Natural killer cell treated with Interleukin-12 subunit alpha and Interleukin-12 subunit beta and Interleukin-15 and Interleukin-18, amount 100 ng/mL, for 72 hours (primary cell): ENCODE results near the gene CBARP. TPM values are rescaled to one million over a fixed set of nuclear protein-coding genes. Genes with fewer than 3 reads are reported as not detected.
"Not testable (repeated sequence)": the region's sequence is repeated elsewhere in the genome, so short reads cannot be mapped to it uniquely, and the experiment has no call there.

Experiments used
- ATAC-seq, 2 donors: fragments of 150-1000 bp; cut with Tn5 transposase in 1 of 2; sonication (Bioruptor Pico), chemical (Tn5 transposase) in 1 of 2; 2 replicates each; pipeline ENCODE4 v1.10.0; 2021
- DNase-seq: peaks from one replicate; pipeline ENCODE4 v3.0.0; 2022; ENCODE audit warnings: low spot score
- H3K27ac Mint-ChIP-seq, 2 donors: 1 replicate in 1 of 2; 2 replicates in 1 of 2; pipeline ENCODE4 v1.8.0; 2022; ENCODE audit warnings: mixed read lengths in 2 of 2, mild to moderate bottlenecking in 1 of 2, moderate library complexity in 1 of 2
- H3K27me3 Mint-ChIP-seq, 2 donors: 1 replicate in 1 of 2; 2 replicates in 1 of 2; pipeline ENCODE4 v1.8.0; 2022; ENCODE audit warnings: mixed read lengths in 2 of 2
- H3K36me3 Mint-ChIP-seq: one replicate; pipeline ENCODE4 v1.8.0; 2022; ENCODE audit warnings: mixed read lengths
- H3K4me1 Mint-ChIP-seq, 2 donors: 1 replicate in 1 of 2; 2 replicates in 1 of 2; pipeline ENCODE4 v1.8.0; 2022; ENCODE audit warnings: low read depth in 2 of 2, mixed read lengths in 2 of 2, mild to moderate bottlenecking in 1 of 2
- H3K4me3 Mint-ChIP-seq: one replicate; pipeline ENCODE4 v1.8.0; 2022; ENCODE audit warnings: mixed read lengths
- H3K9me3 Mint-ChIP-seq: 2 replicates; pipeline ENCODE4 v1.8.0; 2022; ENCODE audit warnings: mixed read lengths
- total RNA-seq, 2 donors: library from RNA; stranded (reverse); gene quantifications; one replicate each; pipeline ENCODE4 v1.2.3, GENCODE V29; 2022

CBARP gene
- total RNA-seq, 2 donors from 2014 or later: 0.28 TPM; not detected in 1

GRCh38 chr19:1249298-1249989, 11.6 kb upstream of the CBARP start:
- Mint-ChIP-seq H3K4me3 (peak overlapping the region; percentile 83), H3K36me3 (no peaks in the 10 kb centered on the region), H3K27ac (peak overlapping the region in 1 of 2 donors; percentile 53), H3K27me3 (no peaks in the 10 kb centered on the region), H3K9me3 (no peaks in the 10 kb centered on the region), H3K4me1 (peaks cover 4 to 12% of the 10 kb centered on the region in 2 donors)
- ATAC-seq (peak; percentile 73 to 80), DNase-seq (peak; percentile 96)

GRCh38 chr19:1248786-1249297, 11.0 kb upstream of the CBARP start:
- Mint-ChIP-seq H3K36me3 (no peaks in the 10 kb centered on the region), H3K4me1 (peaks cover 4 to 12% of the 10 kb centered on the region in 2 donors), H3K27me3 (no peaks in the 10 kb centered on the region), H3K27ac (peak overlapping the region; percentile 29 to 56), H3K4me3 (peak overlapping the region; percentile 70), H3K9me3 (no peaks in the 10 kb centered on the region)
- DNase-seq (peak; percentile 90), ATAC-seq (peak; percentile 57 to 68)

- Mint-ChIP-seq H3K4me1 (peaks cover under 1 to 9% of the 10 kb centered on the region in 2 donors), H3K4me3 (peak within 1 kb of the TSS; percentile 70), H3K36me3 (no peaks in the 10 kb centered on the region), H3K27me3 (no peaks in the 10 kb centered on the region), H3K27ac (peak within 1 kb of the TSS; percentile 29 to 56), H3K9me3 (no peaks in the 10 kb centered on the region)
- ATAC-seq: peak; percentile 37 to 52
- DNase-seq: peak; percentile 85
Observed at GRCh38 chr19:1248139-1248785, 10.5 kb upstream of the CBARP start, which contains the start of gene MIDN. Gene MIDN (plus strand): TSS chr19:1248583. CDS start chr19:1250297, 1,714 bp downstream.

- H3K27me3 Mint-ChIP-seq: no peaks in the 10 kb centered on the region
- no peaks in the 10 kb centered on the region for H3K36me3 Mint-ChIP-seq
- ATAC-seq: no peak
- no peak overlapping the region for H3K27ac Mint-ChIP-seq
- H3K9me3 Mint-ChIP-seq: no peaks in the 10 kb centered on the region
- H3K4me3 Mint-ChIP-seq: no peak overlapping the region
- no peak for DNase-seq
- H3K4me1 Mint-ChIP-seq: peaks cover 0 to 9% of the 10 kb centered on the region in 2 donors
Observed at GRCh38 chr19:1247748-1248138, 9.9 kb upstream of the CBARP start.

- not testable (repeated sequence) for H3K36me3 Mint-ChIP-seq, H3K9me3 Mint-ChIP-seq, ATAC-seq, H3K4me1 Mint-ChIP-seq, H3K27me3 Mint-ChIP-seq, DNase-seq, H3K4me3 Mint-ChIP-seq, H3K27ac Mint-ChIP-seq
Observed at GRCh38 chr19:1246265-1247087, 8.7 kb upstream of the CBARP start.

GRCh38 chr19:1245494-1246264, 7.9 kb upstream of the CBARP start:
- DNase-seq (no peak), ATAC-seq (no peak)
- no peaks in the 10 kb centered on the region for H3K36me3 Mint-ChIP-seq
- no peaks in the 10 kb centered on the region for H3K27me3 Mint-ChIP-seq
- no peaks in the 10 kb centered on the region for H3K9me3 Mint-ChIP-seq
- H3K4me1 Mint-ChIP-seq: peaks cover 6 to 8% of the 10 kb centered on the region in 2 donors
- H3K4me3 Mint-ChIP-seq: no peak overlapping the region
- no peak overlapping the region for H3K27ac Mint-ChIP-seq

GRCh38 chr19:1244693-1245451, 7.1 kb upstream of the CBARP start:
- H3K4me3 Mint-ChIP-seq: peak overlapping the region; percentile 73
- H3K9me3 Mint-ChIP-seq: no peaks in the 10 kb centered on the region
- peaks cover 6 to 8% of the 10 kb centered on the region in 2 donors for H3K4me1 Mint-ChIP-seq
- H3K27me3 Mint-ChIP-seq: no peaks in the 10 kb centered on the region
- ATAC-seq: no peak
- no peak for DNase-seq
- peak overlapping the region; percentile 47 to 82 for H3K27ac Mint-ChIP-seq
- no peaks in the 10 kb centered on the region for H3K36me3 Mint-ChIP-seq

- Mint-ChIP-seq H3K36me3 (no peaks in the 10 kb centered on the region), H3K27me3 (peaks cover under 1 to 3% of the 10 kb centered on the region in 2 donors), H3K4me1 (peaks cover 11% of the 10 kb centered on the region in 2 donors), H3K4me3 (peak overlapping the region; percentile 73), H3K27ac (peak overlapping the region; percentile 47 to 82), H3K9me3 (no peaks in the 10 kb centered on the region)
- DNase-seq (peak; percentile 87), ATAC-seq (peak; percentile 47 to 51)
Observed at GRCh38 chr19:1243768-1244692, 6.2 kb upstream of the CBARP start.

- peaks cover 19 to 20% of the 10 kb centered on the region in 2 donors for H3K4me1 Mint-ChIP-seq
- H3K4me3 Mint-ChIP-seq: peak within 1 kb of the TSS; percentile 86
- no peaks in the 10 kb centered on the region for H3K36me3 Mint-ChIP-seq
- peaks cover 9 to 10% of the 10 kb centered on the region in 2 donors for H3K27me3 Mint-ChIP-seq
- DNase-seq (peak; percentile 97), ATAC-seq (peak; percentile 84 to 89)
- H3K27ac Mint-ChIP-seq: peak within 1 kb of the TSS; percentile 66 to 89
- H3K9me3 Mint-ChIP-seq: no peaks in the 10 kb centered on the region
Observed at GRCh38 chr19:1241417-1242095, 3.8 kb upstream of the CBARP start, which contains the start of gene ATP5F1D. Gene ATP5F1D (plus strand): TSS chr19:1241751. CDS start chr19:1241851, 100 bp downstream.

- no peaks in the 10 kb centered on the region for H3K36me3 Mint-ChIP-seq
- H3K9me3 Mint-ChIP-seq: no peaks in the 10 kb centered on the region
- H3K27ac Mint-ChIP-seq: peak overlapping the region; percentile 66 to 89
- H3K4me1 Mint-ChIP-seq: peaks cover 19 to 20% of the 10 kb centered on the region in 2 donors
- peaks cover 9 to 10% of the 10 kb centered on the region in 2 donors for H3K27me3 Mint-ChIP-seq
- DNase-seq (no peak), ATAC-seq (no peak)
- H3K4me3 Mint-ChIP-seq: peak overlapping the region; percentile 86
Observed at GRCh38 chr19:1240925-1241324, 3.1 kb upstream of the CBARP start.
